HepG2 (cell line): ENCODE results near the gene IAH1. TPM values are rescaled to one million over a fixed set of nuclear protein-coding genes. Genes with fewer than 3 reads are reported as not detected.

ENCODE experiments used
- ATAC-seq: fragments of 200-7000 bp; cut with Tn5 transposase; 3 replicates; pipeline ENCODE4 v1.9.1; 2020; ENCODE audit warnings: mild to moderate bottlenecking, moderate library complexity
- BruUV-seq: library from RNA; stranded (reverse); fragments of 400-500 nt; replicated peaks from 2 replicates; lab custom pipeline; 2021; lab: Mats Ljungman, UMichigan
- CTCF ChIA-PET: fragments of 300-600 bp; formaldehyde crosslinking; extraction: SDS; loops from one replicate; lab custom pipeline; 2021; ENCODE audit warnings: low total read pairs, inconsistent platforms, low intra/inter-chr PET ratio; lab: Yijun Ruan, JAX
- POLR2A ChIA-PET: fragments of 350-600 bp; sonication (Branson Sonifier 250); formaldehyde crosslinking; loops from one replicate; lab custom pipeline; 2020; ENCODE audit warnings: antibody characterized with exemption, inconsistent platforms; lab: Yijun Ruan, JAX
- DNase-seq: peaks from one replicate; pipeline ENCODE4 v3.0.0-alpha.2; 2015; ENCODE audit warnings: low spot score
- FAIRE-seq: peaks from 3 replicates; lab custom pipeline; 2011; peaks lifted over from hg19 to GRCh38; lab: Jason Lieb, UNC
- H2AFZ ChIP-seq: one replicate; pipeline ENCODE4 v1.6.1; 2011; ENCODE audit warnings: low read length, inconsistent platforms
- H3K27ac ChIP-seq: fragments of 300-600 bp; 3 replicates; pipeline ENCODE4 v1.8.0; 2011; ENCODE audit warnings: mixed run types, mild to moderate bottlenecking, mixed read lengths, low read length, inconsistent platforms; ENCODE audit not compliant: insufficient read depth; ENCODE audit errors: extremely low read length
- H3K27me3 ChIP-seq, 2 experiments: fragments of 200-600 bp in 1 of 2; 2 replicates in 1 of 2; 3 replicates in 1 of 2; pipeline versions ENCODE4 v1.6.0 to v1.8.0; 2011; ENCODE audit warnings: low read length in 2 of 2, mild to moderate bottlenecking in 2 of 2, moderate library complexity in 2 of 2, inconsistent platforms in 1 of 2; ENCODE audit not compliant: insufficient read depth in 2 of 2, control insufficient read depth in 1 of 2
- H3K36me3 ChIP-seq, 2 experiments: fragments of 200-600 bp in 1 of 2; replicated peaks in 1 of 2; 2 replicates in 1 of 2; 3 replicates in 1 of 2; pipeline versions ENCODE4 v1.5.1 to v1.8.0; 2011; ENCODE audit warnings: low read length in 2 of 2, inconsistent platforms in 1 of 2; ENCODE audit not compliant: insufficient read depth in 2 of 2, control insufficient read depth in 1 of 2
- H3K4me1 ChIP-seq: 2 replicates; pipeline ENCODE4 v1.5.1; 2012; ENCODE audit warnings: low read length, inconsistent platforms; ENCODE audit not compliant: insufficient read depth
- H3K4me2 ChIP-seq: 2 replicates; pipeline ENCODE4 v1.6.0; 2011; ENCODE audit warnings: low read depth, low read length, inconsistent platforms
- H3K4me3 ChIP-seq, 3 experiments: fragments of 200-600 bp in 1 of 3; sonication (generic), shearing (Covaris generic) in 1 of 3; replicated peaks in 1 of 3; 2 replicates each; pipeline ENCODE4 v1.5.1; 2011 to 2016; ENCODE audit warnings: low read length in 3 of 3, inconsistent platforms in 2 of 3, low read depth in 2 of 3, mild to moderate bottlenecking in 2 of 3, control low read depth in 1 of 3, mixed read lengths in 1 of 3; ENCODE audit not compliant: insufficient read depth in 1 of 3
- H3K79me2 ChIP-seq: one replicate; pipeline ENCODE4 v1.6.1; 2011; ENCODE audit warnings: low read length, inconsistent platforms; ENCODE audit not compliant: insufficient read depth
- H3K9ac ChIP-seq: 2 replicates; pipeline ENCODE4 v1.6.0; 2011; ENCODE audit warnings: mild to moderate bottlenecking, low read depth, low read length, inconsistent platforms; ENCODE audit not compliant: insufficient read depth
- H3K9me3 ChIP-seq: 2 replicates; pipeline ENCODE4 v1.5.1; 2012; ENCODE audit warnings: mild to moderate bottlenecking, low read length
- H4K20me1 ChIP-seq: 2 replicates; pipeline ENCODE4 v1.6.0; 2011; ENCODE audit warnings: inconsistent platforms, mild to moderate bottlenecking, low read length, moderate library complexity; ENCODE audit not compliant: insufficient read depth
- HOXA3 ChIP-seq: sonication (generic); formaldehyde crosslinking; IDR thresholded peaks from 2 replicates; pipeline ENCODE4 v1.5.0; 2020; ENCODE audit warnings: missing genetic modification reagents
- MBD4 ChIP-seq: IDR thresholded peaks from 2 replicates; pipeline ENCODE4 v1.6.1; 2012; ENCODE audit warnings: low read length, inconsistent platforms, borderline replicate concordance
- NCOA1 ChIP-seq: sonication (generic); formaldehyde crosslinking; IDR thresholded peaks from 2 replicates; pipeline ENCODE4 v1.9.0; 2021; ENCODE audit warnings: missing genetic modification reagents
- NFE2 ChIP-seq: sonication (generic); formaldehyde crosslinking; IDR thresholded peaks from 2 replicates; pipeline ENCODE4 v1.4.0; 2020; ENCODE audit warnings: missing genetic modification reagents
- POGZ ChIP-seq: sonication (generic); formaldehyde crosslinking; IDR thresholded peaks from 2 replicates; pipeline ENCODE4 v1.4.0; 2020; ENCODE audit warnings: mild to moderate bottlenecking, missing genetic modification reagents
- USF2 ChIP-seq, 2 experiments: sonication (generic) in 1 of 2; formaldehyde crosslinking in 1 of 2; IDR thresholded peaks; 2 replicates each; pipeline versions ENCODE4 v1.5.1 to v1.6.1; 2011 to 2020; ENCODE audit warnings: borderline replicate concordance in 1 of 2, low read depth in 1 of 2, low read length in 1 of 2, mild to moderate bottlenecking in 1 of 2, missing genetic modification reagents in 1 of 2, moderate library complexity in 1 of 2
- ZBTB7B ChIP-seq: sonication (generic); formaldehyde crosslinking; IDR thresholded peaks from 2 replicates; pipeline ENCODE4 v1.4.0; 2020; ENCODE audit warnings: missing genetic modification reagents
- ZNF564 ChIP-seq: sonication (generic); formaldehyde crosslinking; IDR thresholded peaks from 2 replicates; pipeline ENCODE4 v1.8.1; 2023; ENCODE audit warnings: mild to moderate bottlenecking, missing genetic modification reagents
- ZNF589 ChIP-seq: sonication (generic); formaldehyde crosslinking; conservative IDR thresholded peaks from 2 replicates; pipeline ENCODE4 v1.8.0; 2022; ENCODE audit warnings: mild to moderate bottlenecking, moderate library complexity, missing genetic modification reagents
- ZNF891 ChIP-seq: sonication (generic); formaldehyde crosslinking; IDR thresholded peaks from 2 replicates; pipeline ENCODE4 v1.5.0; 2020; ENCODE audit warnings: mild to moderate bottlenecking, missing genetic modification reagents
- WGBS: methylation state at CpG from one replicate; pipeline ENCODE4 v1.1.6; 2017; ENCODE audit warnings: low lambda C conversion rate; 5-methylcytosine and 5-hydroxymethylcytosine counted together
- in situ Hi-C: cut with HindIII; loops from 2 replicates; pipeline ENCODE4 v1.10.0; 2017; ENCODE audit warnings: low pct_unique_long_range_greater_than_20kb; ENCODE audit not compliant: extremely low pct_ligation_motif_present
- intact Hi-C: fragments of 100-400 bp; cut with micrococcal nuclease; formaldehyde crosslinking; loops from one replicate; pipeline ENCODE4 v1.10.0; 2022; ENCODE audit not compliant: unreplicated experiment
- polyA plus RNA-seq, 8 experiments: library from polyadenylated mRNA; depleted of rRNA in 3 of 8; stranded (reverse) in 7 of 8; unstranded in 1 of 8; fragments of >200 nt; fragmentation: Illumina TruSeq in 4 of 8; extraction: Trizol in 4 of 8; gene quantifications; 2 replicates each; pipeline versions ENCODE4 v1.2.1 to v1.2.3, GENCODE V29; 2011 to 2016; ENCODE audit warnings: low read depth in 4 of 8, missing spikeins in 1 of 8, mixed read lengths in 1 of 8; ENCODE audit not compliant: insufficient read depth in 1 of 8
- total RNA-seq, 5 experiments: library from RNA; depleted of rRNA; stranded (reverse); fragments of >200 nt; fragmentation: Illumina TruSeq; extraction: Trizol; gene quantifications; 2 replicates each; pipeline ENCODE4 v1.2.3, GENCODE V29; 2016; ENCODE audit warnings: low read depth in 1 of 5
- TF ChIP-seq, protein P1 (sequence below): sonication (generic); formaldehyde crosslinking; IDR thresholded peaks from 2 replicates; pipeline ENCODE4 v1.5.0; 2020; ENCODE audit warnings: mild to moderate bottlenecking, missing genetic modification reagents, moderate library complexity
- TF ChIP-seq, protein P2 (sequence below): sonication (generic); formaldehyde crosslinking; conservative IDR thresholded peaks from 2 replicates; pipeline ENCODE4 v1.8.0; 2022; ENCODE audit warnings: missing genetic modification reagents

IAH1 gene
- total and polyA plus RNA-seq, 2 of the 13 experiments (the other 11 are each of a cell fraction or from before 2014, with no cell fraction given): 43.6 to 44.4 TPM

DNA sequence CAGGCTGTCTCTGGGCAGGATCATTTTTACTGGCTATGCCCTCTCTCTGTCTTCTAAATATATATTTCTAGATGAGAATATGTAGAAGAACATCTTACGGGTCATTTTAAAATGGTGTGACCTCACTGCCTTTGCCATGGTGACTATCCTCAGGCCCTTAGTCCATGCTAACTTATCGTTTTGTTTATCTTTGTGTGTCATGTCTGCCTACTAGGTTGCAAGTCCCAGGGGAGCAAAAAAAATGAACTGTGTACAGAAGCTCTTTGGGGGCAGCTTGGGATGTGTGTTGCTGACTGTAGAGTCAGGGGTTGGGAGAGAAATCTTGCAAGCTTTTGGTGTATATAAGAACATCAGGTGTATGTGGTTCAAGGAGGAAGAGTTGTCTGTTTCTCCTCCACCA lies 39.9 kb upstream of the IAH1 start:
- H3K4me2 ChIP-seq: no peak overlapping the region
- TF ChIP-seq, protein P1, sequence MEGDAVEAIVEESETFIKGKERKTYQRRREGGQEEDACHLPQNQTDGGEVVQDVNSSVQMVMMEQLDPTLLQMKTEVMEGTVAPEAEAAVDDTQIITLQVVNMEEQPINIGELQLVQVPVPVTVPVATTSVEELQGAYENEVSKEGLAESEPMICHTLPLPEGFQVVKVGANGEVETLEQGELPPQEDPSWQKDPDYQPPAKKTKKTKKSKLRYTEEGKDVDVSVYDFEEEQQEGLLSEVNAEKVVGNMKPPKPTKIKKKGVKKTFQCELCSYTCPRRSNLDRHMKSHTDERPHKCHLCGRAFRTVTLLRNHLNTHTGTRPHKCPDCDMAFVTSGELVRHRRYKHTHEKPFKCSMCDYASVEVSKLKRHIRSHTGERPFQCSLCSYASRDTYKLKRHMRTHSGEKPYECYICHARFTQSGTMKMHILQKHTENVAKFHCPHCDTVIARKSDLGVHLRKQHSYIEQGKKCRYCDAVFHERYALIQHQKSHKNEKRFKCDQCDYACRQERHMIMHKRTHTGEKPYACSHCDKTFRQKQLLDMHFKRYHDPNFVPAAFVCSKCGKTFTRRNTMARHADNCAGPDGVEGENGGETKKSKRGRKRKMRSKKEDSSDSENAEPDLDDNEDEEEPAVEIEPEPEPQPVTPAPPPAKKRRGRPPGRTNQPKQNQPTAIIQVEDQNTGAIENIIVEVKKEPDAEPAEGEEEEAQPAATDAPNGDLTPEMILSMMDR (CRISPR knock-in tag): no peak
- TF ChIP-seq MBD4: no peak
- no peak for TF ChIP-seq NFE2 (CRISPR knock-in tag)
- TF ChIP-seq POGZ: no peak
- TF ChIP-seq ZNF891 (CRISPR knock-in tag): no peak
- TF ChIP-seq ZNF589 (CRISPR knock-in tag): no peak
- TF ChIP-seq ZNF564 (CRISPR knock-in tag): no peak
- intact Hi-C loops: no loop called here
- H3K4me1 ChIP-seq: no peaks in the 10 kb centered on the region
- ChIA-PET CTCF (interaction anchor here (0.9 kb wide), 1 partner anchor 292 kb away, joined by 4 read pairs; no protein-coding TSS in a partner anchor), POLR2A (interaction anchor here (1.0 to 1.1 kb wide), 2 partner anchors 12 to 48 kb away, joined by 3 to 5 read pairs; partner anchors contain the start of gene ITGB1BP1)
- no peak overlapping the region for H3K27ac ChIP-seq
- H3K36me3 ChIP-seq: peaks cover 8 to 70% of the 10 kb centered on the region in 2 experiments
- H2AFZ ChIP-seq: no peak overlapping the region
- no peak overlapping the region for H3K9ac ChIP-seq
- FAIRE-seq (no peak), DNase-seq (no peak), ATAC-seq (no peak; the same call in 2 of the 3 replicates)
- H3K4me3 ChIP-seq: no peak overlapping the region
- no peaks in the 10 kb centered on the region for H3K79me2 ChIP-seq
- in situ Hi-C loops: loop anchor here (10.0 kb wide), 1 partner anchor 290 kb away; no protein-coding TSS in a partner anchor
- no peaks in the 10 kb centered on the region for H4K20me1 ChIP-seq
- BruUV-seq: no TSS peak
- no peaks in the 10 kb centered on the region for H3K27me3 ChIP-seq
- no peaks in the 10 kb centered on the region for H3K9me3 ChIP-seq
- WGBS: 91% methylated on average over 2 of the region's 2 CpGs

DNA sequence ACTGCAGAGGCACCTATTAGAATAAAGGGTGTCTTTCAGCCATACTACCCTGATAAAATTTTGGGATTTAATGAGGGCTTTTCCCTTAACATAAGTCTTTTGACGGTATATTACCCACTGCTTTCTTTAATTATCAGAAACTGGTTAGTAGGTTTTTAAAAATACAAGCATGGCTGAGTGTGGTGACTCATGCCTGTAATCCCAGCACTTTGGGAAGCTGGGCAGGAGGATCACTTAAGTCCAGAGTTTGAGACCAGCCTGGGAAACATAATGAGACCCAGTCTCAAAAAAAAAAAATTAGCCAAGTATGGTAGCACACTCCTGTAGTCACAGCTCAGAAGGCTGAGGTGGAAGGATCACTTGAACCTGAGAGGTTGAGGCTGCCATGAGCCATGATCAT lies 34.8 kb upstream of the IAH1 start:
- no peak for TF ChIP-seq HOXA3 (CRISPR knock-in tag)
- no peak for TF ChIP-seq USF2 (IDR thresholded peaks at IDR 0.05; ENCODE audit: low read depth, low read length)
- TF ChIP-seq USF2 (CRISPR knock-in tag; IDR thresholded peaks at IDR 0.05; ENCODE audit: borderline replicate concordance): no peak
- TF ChIP-seq, protein P2, sequence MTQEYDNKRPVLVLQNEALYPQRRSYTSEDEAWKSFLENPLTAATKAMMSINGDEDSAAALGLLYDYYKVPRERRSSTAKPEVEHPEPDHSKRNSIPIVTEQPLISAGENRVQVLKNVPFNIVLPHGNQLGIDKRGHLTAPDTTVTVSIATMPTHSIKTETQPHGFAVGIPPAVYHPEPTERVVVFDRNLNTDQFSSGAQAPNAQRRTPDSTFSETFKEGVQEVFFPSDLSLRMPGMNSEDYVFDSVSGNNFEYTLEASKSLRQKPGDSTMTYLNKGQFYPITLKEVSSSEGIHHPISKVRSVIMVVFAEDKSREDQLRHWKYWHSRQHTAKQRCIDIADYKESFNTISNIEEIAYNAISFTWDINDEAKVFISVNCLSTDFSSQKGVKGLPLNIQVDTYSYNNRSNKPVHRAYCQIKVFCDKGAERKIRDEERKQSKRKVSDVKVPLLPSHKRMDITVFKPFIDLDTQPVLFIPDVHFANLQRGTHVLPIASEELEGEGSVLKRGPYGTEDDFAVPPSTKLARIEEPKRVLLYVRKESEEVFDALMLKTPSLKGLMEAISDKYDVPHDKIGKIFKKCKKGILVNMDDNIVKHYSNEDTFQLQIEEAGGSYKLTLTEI (CRISPR knock-in tag): no peak
- TF ChIP-seq ZBTB7B (CRISPR knock-in tag): no peak
- TF ChIP-seq NCOA1: no peak
- Histone ChIP-seq H3K36me3 (peaks cover 17 to 64% of the 10 kb centered on the region in 2 experiments), H2AFZ (no peak overlapping the region), H3K27ac (no peak overlapping the region), H4K20me1 (no peaks in the 10 kb centered on the region), H3K79me2 (no peaks in the 10 kb centered on the region), H3K4me3 (no peak overlapping the region), H3K27me3 (no peaks in the 10 kb centered on the region), H3K4me1 (no peaks in the 10 kb centered on the region), H3K9me3 (no peaks in the 10 kb centered on the region), H3K4me2 (no peak overlapping the region), H3K9ac (no peak overlapping the region)
- FAIRE-seq (no peak), ATAC-seq (no peak), DNase-seq (no peak)
- in situ Hi-C loops (loop anchor here (10.0 kb wide), 1 partner anchor 295 kb away; no protein-coding TSS in a partner anchor), intact Hi-C loops (no loop called here)
- CTCF ChIA-PET: no interaction called here
- BruUV-seq: no TSS peak
- POLR2A ChIA-PET: no interaction called here
- 100% methylated on average over 1 of the region's 1 CpG for WGBS
